ENCODE results near the gene NUP210L.
"Not testable (repeated sequence)": the region's sequence is repeated elsewhere in the genome, so short reads cannot be mapped to it uniquely, and the experiment has no call there.

NUP210L gene

GRCh38 chr1:153991806-153992205 lies 163.1 kb downstream of the NUP210L start:
- no peak for DNase-seq (ENCODE audit: low spot score)

GRCh38 chr1:153991151-153991630 lies 163.7 kb downstream of the NUP210L start:
- DNase-seq (ENCODE audit: low spot score) = no peak

- DNase-seq (ENCODE audit: low spot score) = peak; percentile 97
These were observed 164.3 kb downstream of the NUP210L start, which contains the start of gene RPS27 for GRCh38 chr1:153990468-153991150. RPS27 (plus strand) TSS chr1:153990762; CDS start chr1:153990797, 35 bp downstream.

GRCh38 chr1:153987621-153988020 lies 167.3 kb downstream of the NUP210L start:
- DNase-seq (ENCODE audit: low spot score) = no peak

- DNase-seq (ENCODE audit: low spot score) = no peak
These were observed 168.7 kb downstream of the NUP210L start, which contains the start of gene RAB13 for GRCh38 chr1:153985941-153986761. RAB13 (minus strand) TSS chr1:153986339; CDS start chr1:153986236, 103 bp downstream.

- DNase-seq (ENCODE audit: low spot score) = no peak
These were observed 169.4 kb downstream of the NUP210L start for GRCh38 chr1:153985341-153985912.

GRCh38 chr1:153984123-153984894 lies 170.6 kb downstream of the NUP210L start:
- no peak for DNase-seq (ENCODE audit: low spot score)

GRCh38 chr1:153981735-153982134 lies 173.1 kb downstream of the NUP210L start:
- DNase-seq (ENCODE audit: low spot score) = not testable (repeated sequence)

GRCh38 chr1:153979091-153979490 lies 175.8 kb downstream of the NUP210L start:
- DNase-seq (ENCODE audit: low spot score) = not testable (repeated sequence)

- no peak for DNase-seq (ENCODE audit: low spot score)
These were observed 176.5 kb downstream of the NUP210L start for GRCh38 chr1:153978274-153978909.

- DNase-seq (ENCODE audit: low spot score) = peak; percentile 90
These were observed 177.3 kb downstream of the NUP210L start, which contains the start of gene JTB for GRCh38 chr1:153977250-153978240. JTB (minus strand) TSS chr1:153977674; CDS start chr1:153977252, 422 bp downstream.

- no peak for DNase-seq (ENCODE audit: low spot score)
These were observed 178.0 kb downstream of the NUP210L start for GRCh38 chr1:153976819-153977249.

GRCh38 chr1:153973525-153973924 lies 181.3 kb downstream of the NUP210L start:
- no peak for DNase-seq (ENCODE audit: low spot score)

- no peak for DNase-seq (ENCODE audit: low spot score)
These were observed 181.8 kb downstream of the NUP210L start for GRCh38 chr1:153973071-153973470.

- no peak for DNase-seq (ENCODE audit: low spot score)
These were observed 184.5 kb downstream of the NUP210L start for GRCh38 chr1:153970346-153970745.

- no peak for DNase-seq (ENCODE audit: low spot score)
These were observed 185.9 kb downstream of the NUP210L start for GRCh38 chr1:153968972-153969371.

GRCh38 chr1:153968408-153968807 lies 186.5 kb downstream of the NUP210L start:
- DNase-seq (ENCODE audit: low spot score) = no peak

- no peak for DNase-seq (ENCODE audit: low spot score)
These were observed 186.9 kb downstream of the NUP210L start for GRCh38 chr1:153968000-153968363.

GRCh38 chr1:153967107-153967999 lies 187.5 kb downstream of the NUP210L start, which contains the start of gene CREB3L4:
CREB3L4 (plus strand) TSS chr1:153967902; CDS start chr1:153968526, 624 bp downstream.
- DNase-seq (ENCODE audit: low spot score) = peak; percentile 93

All from activated CD4-positive, alpha-beta T cell treated with anti-CD3 and anti-CD28 coated beads, Interleukin-2, Interleukin-4, amounts not matched to agents 100 ng/mL and 50 ng/mL, durations not matched to agents 16 hours and 8 hours (primary cell).